ENCODE results near the gene LENG9. TPM values are rescaled to one million over a fixed set of nuclear protein-coding genes. Genes with fewer than 3 reads are reported as not detected.

Gene LENG9
- total RNA-seq, 4 donors from 2014 or later, result 3.1 to 7.9 (median 4.1) TPM

- TF ChIP-seq EP300 (IDR thresholded peaks at IDR 0.05) (no peak), CTCF (IDR thresholded peaks at IDR 0.05) (no peak), POLR2AphosphoS5 (IDR thresholded peaks at IDR 0.05) (no peak), POLR2A (IDR thresholded peaks at IDR 0.05) (no peak)
- peaks cover 74% of the 10 kb centered on the region for H3K27me3 ChIP-seq
- 4% methylated on average over 21 of the region's 28 CpGs for WGBS
- H3K4me1 ChIP-seq, result peaks cover 22% of the 10 kb centered on the region
- no peak for DNase-seq (ENCODE audit: low spot score in 2 of 2)
- no peaks in the 10 kb centered on the region for H3K9me3 ChIP-seq
- H3K36me3 ChIP-seq, result no peaks in the 10 kb centered on the region
- H3K4me3 ChIP-seq, result peak overlapping the region; percentile 37
- H3K27ac ChIP-seq, result peak overlapping the region; percentile 60
These were observed 47.5 kb downstream of the LENG9 start for GRCh38 chr19:54415901-54416673.

DNA sequence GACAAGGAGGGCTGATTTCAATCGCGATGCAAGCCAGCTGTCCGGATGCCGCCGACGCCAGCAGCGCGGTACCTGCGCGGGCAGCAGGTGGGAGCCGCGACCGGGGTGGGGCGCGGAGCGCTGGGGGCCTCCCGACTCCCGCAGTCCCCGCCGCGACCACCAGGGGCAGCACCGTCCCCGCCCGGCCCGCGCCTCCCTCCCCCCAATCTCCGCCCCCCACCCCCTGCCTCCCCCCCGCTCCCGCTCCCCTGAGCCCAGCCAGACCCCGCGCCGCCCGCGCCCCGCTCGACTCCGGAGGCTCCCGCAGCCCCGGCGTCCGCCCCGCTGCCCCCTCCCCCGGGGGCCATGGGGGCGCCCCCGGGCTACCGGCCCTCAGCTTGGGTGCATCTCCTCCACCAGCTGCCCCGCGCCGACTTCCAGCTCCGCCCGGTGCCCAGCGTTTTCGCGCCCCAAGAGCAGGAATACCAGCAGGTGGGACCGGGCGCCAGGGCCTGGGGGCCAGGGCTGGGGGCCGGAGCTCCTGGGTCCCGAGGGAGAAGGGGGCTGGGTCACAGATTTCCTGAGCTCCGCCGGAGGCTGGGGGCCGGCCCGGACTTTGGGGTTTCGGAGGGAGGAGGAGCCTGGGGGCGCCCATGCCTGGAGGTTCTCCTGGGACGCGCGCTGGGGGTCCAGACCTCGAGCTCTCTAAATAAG, 48.2 kb downstream of the LENG9 start, which contains the start of gene TTYH1:
Gene TTYH1 (plus strand): TSS at position 257 of the 693 bp plus-strand sequence. CDS start 89 bp downstream, at position 346.
- WGBS, result 2% methylated on average over 18 of the region's 68 CpGs
- peak within 1 kb of the TSS; percentile 37 for H3K4me3 ChIP-seq

GRCh38 chr19:54414156-54414555, 49.4 kb downstream of the LENG9 start:
- H3K4me3 ChIP-seq, result no peak overlapping the region
- TF ChIP-seq POLR2AphosphoS5 (IDR thresholded peaks at IDR 0.05) (no peak), EP300 (IDR thresholded peaks at IDR 0.05) (no peak), CTCF (IDR thresholded peaks at IDR 0.05) (no peak), POLR2A (IDR thresholded peaks at IDR 0.05) (no peak)

More for the DNA sequence above, 48.2 kb downstream of the LENG9 start, which contains the start of gene TTYH1:
- Histone ChIP-seq H3K4me1 (peaks cover 14% of the 10 kb centered on the region), H3K9me3 (no peaks in the 10 kb centered on the region), H3K36me3 (no peaks in the 10 kb centered on the region), H3K27me3 (peaks cover 66% of the 10 kb centered on the region), H3K27ac (peak within 1 kb of the TSS; percentile 60)
- TF ChIP-seq CTCF (IDR thresholded peaks at IDR 0.05) (peak in 1 of 2 donors; percentile 68), POLR2AphosphoS5 (IDR thresholded peaks at IDR 0.05) (no peak)
- DNase-seq (ENCODE audit: low spot score in 2 of 2), result no peak

GRCh38 chr19:54412877-54413276, 50.7 kb downstream of the LENG9 start:
- no peak for DNase-seq (ENCODE audit: low spot score in 2 of 2)
- Histone ChIP-seq H3K4me3 (no peak overlapping the region), H3K36me3 (no peaks in the 10 kb centered on the region), H3K4me1 (peaks cover 8% of the 10 kb centered on the region), H3K27ac (no peak overlapping the region), H3K9me3 (no peaks in the 10 kb centered on the region), H3K27me3 (peaks cover 49% of the 10 kb centered on the region)
- 77% methylated on average over 4 of the region's 4 CpGs for WGBS
- TF ChIP-seq EP300 (IDR thresholded peaks at IDR 0.05) (no peak), POLR2AphosphoS5 (IDR thresholded peaks at IDR 0.05) (no peak), POLR2A (IDR thresholded peaks at IDR 0.05) (no peak), CTCF (IDR thresholded peaks at IDR 0.05) (no peak)

More at GRCh38 chr19:54414156-54414555, 49.4 kb downstream of the LENG9 start:
- Histone ChIP-seq H3K36me3 (no peaks in the 10 kb centered on the region), H3K27me3 (peaks cover 54% of the 10 kb centered on the region), H3K4me1 (peaks cover 11% of the 10 kb centered on the region), H3K27ac (no peak overlapping the region), H3K9me3 (no peaks in the 10 kb centered on the region)
- 78% methylated on average over 4 of the region's 4 CpGs for WGBS
- DNase-seq (ENCODE audit: low spot score in 2 of 2), result no peak

Other genes with a start within 250 kb of the LENG9 start
- gene LILRB3, start 240.8 kb downstream of the LENG9 start, total RNA-seq, result 1 to 10 TPM in 3 of 4 donors, under 1 TPM in 1; 0.34 to 5.7 (median 2.9) TPM
- under 1 TPM in 1 of 4 donors, not detected in 3; 0.51 TPM for gene LILRA6, start 221.0 kb downstream of the LENG9 start, total RNA-seq
- 1 to 10 TPM in 2 of 4 donors, under 1 TPM in 2; 0.68 to 3.4 (median 2.0) TPM for gene LILRB5, start 206.5 kb downstream of the LENG9 start, total RNA-seq
- gene LILRB2, start 182.7 kb downstream of the LENG9 start, total RNA-seq, result under 1 TPM in 3 of 4 donors, not detected in 1; 0.38 to 0.80 (median 0.64) TPM
- not detected for gene LILRA5, start 150.6 kb downstream of the LENG9 start, total RNA-seq
- under 1 TPM in 3 of 4 donors, not detected in 1; 0.48 to 0.72 (median 0.55) TPM for gene LILRA4, start 124.6 kb downstream of the LENG9 start, total RNA-seq
- 1 to 10 TPM; 1.0 to 1.9 (median 1.5) TPM for gene LAIR1, start 98.8 kb downstream of the LENG9 start, total RNA-seq
- gene TTYH1, start 48.3 kb downstream of the LENG9 start, total RNA-seq, result 10 to 100 TPM; 11.2 to 20.4 (median 12.5) TPM
- 100 to 1,000 TPM in 2 of 4 donors, 10 to 100 TPM in 2; 80.4 to 410 (median 124) TPM for gene LENG8, start 14.6 kb downstream of the LENG9 start, total RNA-seq
- gene CDC42EP5, start 9.5 kb upstream of the LENG9 start, total RNA-seq, result 1 to 10 TPM; 4.2 to 9.4 (median 5.5) TPM
- gene LAIR2, start 39.1 kb upstream of the LENG9 start, total RNA-seq, result not detected
- under 1 TPM in 1 of 4 donors, not detected in 3; 0.15 TPM for gene LILRA2, start 110.0 kb upstream of the LENG9 start, total RNA-seq
- not detected for gene LILRA1, start 129.9 kb upstream of the LENG9 start, total RNA-seq
- gene LILRB1, start 166.7 kb upstream of the LENG9 start, total RNA-seq, result not detected
- gene LILRB4, start 199.2 kb upstream of the LENG9 start, total RNA-seq, result 1 to 10 TPM in 1 of 4 donors, under 1 TPM in 2, not detected in 1; 0.38 to 3.2 (median 0.86) TPM